ENCODE measurements around the gene MPP2. TPM values are rescaled to one million over a fixed set of nuclear protein-coding genes. Genes with fewer than 3 reads are reported as not detected.

MPP2 gene
- total and polyA plus RNA-seq, 2 experiments from 2014 or later = 4.1 to 5.1 TPM

GRCh38 chr17:43854498-43854897 is 52.8 kb downstream of the MPP2 start:
- Histone ChIP-seq H3K9me2 (ENCODE audit: insufficient read depth) (no peaks in the 10 kb centered on the region), H3K27me3 (replicated peaks; ENCODE audit: insufficient read depth) (peaks cover 61% of the 10 kb centered on the region), H3K27ac (no peak overlapping the region), H2AFZ (no peak overlapping the region), H4K20me1 (ENCODE audit: insufficient read depth) (no peaks in the 10 kb centered on the region), H3K4me2 (ENCODE audit: unreplicated experiment) (no peak overlapping the region), H3K79me2 (ENCODE audit: insufficient read depth) (no peaks in the 10 kb centered on the region), H3K9me3 (ENCODE audit: low read depth) (no peaks in the 10 kb centered on the region), H3K9ac (no peak overlapping the region), H3K36me3 (ENCODE audit: low read depth) (no peaks in the 10 kb centered on the region), H3K4me3 (no peak overlapping the region), H3K4me1 (ENCODE audit: insufficient read depth) (no peaks in the 10 kb centered on the region), H3F3A (ENCODE audit: insufficient read depth) (no peaks in the 10 kb centered on the region)
- WGBS, 2 experiments (ENCODE audit: low coverage in 1 of 2, low lambda C conversion rate in 2 of 2, missing lambda C conversion rate in 2 of 2) = 56 to 61% methylated on average over 8 of the region's 8 CpGs
- DNase-seq = no peak
- in situ Hi-C loops (cut with MboI) = no loop called here
- TF ChIP-seq EZH2 (IDR thresholded peaks at IDR 0.05; ENCODE audit: insufficient read depth, poor library complexity, severe bottlenecking) = no peak
- TF ChIP-seq EZH2phosphoT487 (IDR thresholded peaks at IDR 0.05; ENCODE audit: insufficient read depth, low read depth) = no peak

GRCh38 chr17:43853546-43853945 is 53.8 kb downstream of the MPP2 start:
- Histone ChIP-seq H3K4me3 (no peak overlapping the region), H3K79me2 (ENCODE audit: insufficient read depth) (no peaks in the 10 kb centered on the region), H3F3A (ENCODE audit: insufficient read depth) (no peaks in the 10 kb centered on the region), H4K20me1 (ENCODE audit: insufficient read depth) (no peaks in the 10 kb centered on the region), H3K9me3 (ENCODE audit: low read depth) (no peaks in the 10 kb centered on the region), H3K9ac (no peak overlapping the region), H2AFZ (no peak overlapping the region), H3K27me3 (replicated peaks; ENCODE audit: insufficient read depth) (peaks cover 52% of the 10 kb centered on the region), H3K27ac (no peak overlapping the region), H3K4me2 (ENCODE audit: unreplicated experiment) (no peak overlapping the region), H3K4me1 (ENCODE audit: insufficient read depth) (no peaks in the 10 kb centered on the region), H3K36me3 (ENCODE audit: low read depth) (no peaks in the 10 kb centered on the region), H3K9me2 (ENCODE audit: insufficient read depth) (no peaks in the 10 kb centered on the region)
- TF ChIP-seq EZH2phosphoT487 (IDR thresholded peaks at IDR 0.05; ENCODE audit: insufficient read depth, low read depth) (no peak), EZH2 (IDR thresholded peaks at IDR 0.05; ENCODE audit: insufficient read depth, poor library complexity, severe bottlenecking) (no peak)
- in situ Hi-C loops (cut with MboI) = no loop called here
- no peak for DNase-seq
- 85 to 87% methylated on average over 7 of the region's 7 CpGs for WGBS, 2 experiments (ENCODE audit: low coverage in 1 of 2, low lambda C conversion rate in 2 of 2, missing lambda C conversion rate in 2 of 2)

DNA sequence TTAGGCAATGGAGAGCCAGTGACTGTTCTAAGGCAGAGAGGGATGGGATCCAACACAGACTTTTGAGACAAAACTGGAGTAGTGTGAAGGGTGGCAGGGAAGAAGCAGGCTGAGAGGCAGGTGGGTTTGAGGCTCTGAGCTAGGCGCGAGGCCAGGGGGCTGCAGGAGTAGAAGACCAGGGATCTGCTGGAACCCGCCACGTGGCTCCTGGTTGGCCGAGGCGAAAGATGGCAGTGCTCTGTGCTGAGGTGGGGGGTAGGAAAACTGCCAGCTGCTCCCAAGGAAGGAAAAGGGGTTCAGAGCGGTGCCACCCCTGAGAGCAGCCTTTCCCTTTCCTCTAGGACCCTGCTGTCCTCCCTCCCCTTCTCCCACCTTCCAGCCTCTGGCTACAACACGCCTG is 54.8 kb downstream of the MPP2 start:
- H3K9ac ChIP-seq = no peak overlapping the region
- no peak overlapping the region for H3K27ac ChIP-seq
- TF ChIP-seq EZH2 (IDR thresholded peaks at IDR 0.05; ENCODE audit: insufficient read depth, poor library complexity, severe bottlenecking) = no peak
- no peak for TF ChIP-seq EZH2phosphoT487 (IDR thresholded peaks at IDR 0.05; ENCODE audit: insufficient read depth, low read depth)
- H3K4me2 ChIP-seq (ENCODE audit: unreplicated experiment) = no peak overlapping the region
- no peaks in the 10 kb centered on the region for H3K79me2 ChIP-seq (ENCODE audit: insufficient read depth)
- H2AFZ ChIP-seq = no peak overlapping the region
- H3K4me3 ChIP-seq = no peak overlapping the region
- H3K36me3 ChIP-seq (ENCODE audit: low read depth) = no peaks in the 10 kb centered on the region
- H3F3A ChIP-seq (ENCODE audit: insufficient read depth) = no peaks in the 10 kb centered on the region
- DNase-seq = no peak
- H3K9me3 ChIP-seq (ENCODE audit: low read depth) = no peaks in the 10 kb centered on the region
- no peaks in the 10 kb centered on the region for H4K20me1 ChIP-seq (ENCODE audit: insufficient read depth)
- H3K4me1 ChIP-seq (ENCODE audit: insufficient read depth) = no peaks in the 10 kb centered on the region
- H3K9me2 ChIP-seq (ENCODE audit: insufficient read depth) = no peaks in the 10 kb centered on the region
- in situ Hi-C loops (cut with MboI) = no loop called here
- WGBS, 2 experiments (ENCODE audit: low coverage in 1 of 2, low lambda C conversion rate in 2 of 2, missing lambda C conversion rate in 2 of 2) = 71 to 83% methylated on average over 7 to 8 of the region's 8 CpGs
- H3K27me3 ChIP-seq (replicated peaks; ENCODE audit: insufficient read depth) = peaks cover 48% of the 10 kb centered on the region

- no peak overlapping the region for H2AFZ ChIP-seq
- H3K79me2 ChIP-seq (ENCODE audit: insufficient read depth) = no peaks in the 10 kb centered on the region
- H3K9me2 ChIP-seq (ENCODE audit: insufficient read depth) = no peaks in the 10 kb centered on the region
- H3K9ac ChIP-seq = no peak overlapping the region
- no peak for TF ChIP-seq EZH2phosphoT487 (IDR thresholded peaks at IDR 0.05; ENCODE audit: insufficient read depth, low read depth)
- TF ChIP-seq EZH2 (IDR thresholded peaks at IDR 0.05; ENCODE audit: insufficient read depth, poor library complexity, severe bottlenecking) = no peak
- WGBS, 2 experiments (ENCODE audit: low coverage in 1 of 2, low lambda C conversion rate in 2 of 2, missing lambda C conversion rate in 2 of 2) = 86 to 88% methylated on average over 8 of the region's 8 CpGs
- no peak for DNase-seq
- H3K27ac ChIP-seq = no peak overlapping the region
- peaks cover 24% of the 10 kb centered on the region; the same call in 1 of the 2 replicates for H3K27me3 ChIP-seq (replicated peaks; ENCODE audit: insufficient read depth)
- in situ Hi-C loops (cut with MboI) = no loop called here
- H3K36me3 ChIP-seq (ENCODE audit: low read depth) = no peaks in the 10 kb centered on the region
- H4K20me1 ChIP-seq (ENCODE audit: insufficient read depth) = no peaks in the 10 kb centered on the region
- H3K4me1 ChIP-seq (ENCODE audit: insufficient read depth) = no peaks in the 10 kb centered on the region
- H3F3A ChIP-seq (ENCODE audit: insufficient read depth) = no peaks in the 10 kb centered on the region
- no peak overlapping the region for H3K4me3 ChIP-seq
- H3K9me3 ChIP-seq (ENCODE audit: low read depth) = no peaks in the 10 kb centered on the region
- H3K4me2 ChIP-seq (ENCODE audit: unreplicated experiment) = no peak overlapping the region
Observed at GRCh38 chr17:43849116-43849515, 58.2 kb downstream of the MPP2 start.

- no peak for TF ChIP-seq EZH2phosphoT487 (IDR thresholded peaks at IDR 0.05; ENCODE audit: insufficient read depth, low read depth)
- TF ChIP-seq EZH2 (IDR thresholded peaks at IDR 0.05; ENCODE audit: insufficient read depth, poor library complexity, severe bottlenecking) = no peak
- no peaks in the 10 kb centered on the region for H4K20me1 ChIP-seq (ENCODE audit: insufficient read depth)
- in situ Hi-C loops (cut with MboI) = no loop called here
- DNase-seq = no peak
- no peaks in the 10 kb centered on the region for H3K79me2 ChIP-seq (ENCODE audit: insufficient read depth)
- no peaks in the 10 kb centered on the region for H3F3A ChIP-seq (ENCODE audit: insufficient read depth)
- no peaks in the 10 kb centered on the region for H3K9me2 ChIP-seq (ENCODE audit: insufficient read depth)
- H3K4me3 ChIP-seq = no peak overlapping the region
- 89% methylated on average over 10 of the region's 10 CpGs for WGBS, 2 experiments (ENCODE audit: low coverage in 1 of 2, low lambda C conversion rate in 2 of 2, missing lambda C conversion rate in 2 of 2)
- H3K36me3 ChIP-seq (ENCODE audit: low read depth) = no peaks in the 10 kb centered on the region
- H3K27ac ChIP-seq = no peak overlapping the region
- no peaks in the 10 kb centered on the region for H3K4me1 ChIP-seq (ENCODE audit: insufficient read depth)
- H3K4me2 ChIP-seq (ENCODE audit: unreplicated experiment) = no peak overlapping the region
- no peaks in the 10 kb centered on the region for H3K9me3 ChIP-seq (ENCODE audit: low read depth)
- peaks cover 19% of the 10 kb centered on the region; the same call in 1 of the 2 replicates for H3K27me3 ChIP-seq (replicated peaks; ENCODE audit: insufficient read depth)
- H3K9ac ChIP-seq = no peak overlapping the region
- no peak overlapping the region for H2AFZ ChIP-seq
Observed at GRCh38 chr17:43848601-43849000, 58.7 kb downstream of the MPP2 start.

Data from GM23248 (cell line).